Stomach (tissue), 4 donors: ENCODE results near the gene LRIT2.

Experiments
- EP300 ChIP-seq: sonication (generic); formaldehyde crosslinking; IDR thresholded peaks from one replicate; pipeline ENCODE4 v1.6.1; 2017; ENCODE audit warnings: antibody characterized with exemption
- TF ChIP-seq, protein P1 (sequence below), 7 experiments: fragments of 450-650 bp in 4 of 7; fragments of 200-600 bp in 3 of 7; sonication (generic) in 3 of 7; IDR thresholded peaks; one replicate each; pipeline ENCODE4 v1.5.1; 2016 to 2019; ENCODE audit warnings: antibody characterized with exemption in 7 of 7, control low read depth in 2 of 7, mild to moderate bottlenecking in 1 of 7

DNA sequence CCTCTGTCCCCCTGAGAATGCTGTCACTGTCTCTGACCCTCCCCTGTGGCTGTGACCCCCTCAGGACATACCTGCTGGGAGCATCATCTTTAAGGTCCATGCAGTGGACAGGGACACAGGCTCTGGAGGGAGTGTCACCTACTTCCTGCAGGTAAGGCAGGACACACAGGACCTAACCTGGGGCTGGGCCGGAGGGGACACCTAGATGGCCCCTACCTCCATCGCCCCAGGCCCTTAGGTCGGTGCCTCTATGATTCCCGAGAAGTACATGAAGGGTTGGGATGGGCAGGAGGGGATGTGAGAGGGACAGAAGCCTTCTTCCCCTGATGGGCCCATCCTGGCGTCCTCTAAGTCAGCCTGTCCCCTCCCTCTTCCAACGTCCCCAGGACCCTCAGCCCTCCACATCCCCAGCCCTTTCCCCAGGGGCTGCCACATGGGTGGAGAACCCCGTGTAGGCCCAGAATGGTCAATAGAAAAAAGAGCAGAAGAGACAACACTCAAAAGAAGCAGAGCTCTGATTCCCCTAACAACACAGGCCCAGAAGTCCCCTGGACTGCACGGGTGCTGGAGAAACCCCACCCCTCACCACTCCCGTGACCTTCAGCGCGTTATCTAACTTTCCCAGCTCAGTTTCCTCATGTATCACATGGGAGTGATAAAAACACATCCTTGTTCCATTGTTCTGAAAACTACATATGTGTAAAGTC is 24.7 kb downstream of the LRIT2 start:
- TF ChIP-seq EP300, result no peak
- TF ChIP-seq, protein P1, sequence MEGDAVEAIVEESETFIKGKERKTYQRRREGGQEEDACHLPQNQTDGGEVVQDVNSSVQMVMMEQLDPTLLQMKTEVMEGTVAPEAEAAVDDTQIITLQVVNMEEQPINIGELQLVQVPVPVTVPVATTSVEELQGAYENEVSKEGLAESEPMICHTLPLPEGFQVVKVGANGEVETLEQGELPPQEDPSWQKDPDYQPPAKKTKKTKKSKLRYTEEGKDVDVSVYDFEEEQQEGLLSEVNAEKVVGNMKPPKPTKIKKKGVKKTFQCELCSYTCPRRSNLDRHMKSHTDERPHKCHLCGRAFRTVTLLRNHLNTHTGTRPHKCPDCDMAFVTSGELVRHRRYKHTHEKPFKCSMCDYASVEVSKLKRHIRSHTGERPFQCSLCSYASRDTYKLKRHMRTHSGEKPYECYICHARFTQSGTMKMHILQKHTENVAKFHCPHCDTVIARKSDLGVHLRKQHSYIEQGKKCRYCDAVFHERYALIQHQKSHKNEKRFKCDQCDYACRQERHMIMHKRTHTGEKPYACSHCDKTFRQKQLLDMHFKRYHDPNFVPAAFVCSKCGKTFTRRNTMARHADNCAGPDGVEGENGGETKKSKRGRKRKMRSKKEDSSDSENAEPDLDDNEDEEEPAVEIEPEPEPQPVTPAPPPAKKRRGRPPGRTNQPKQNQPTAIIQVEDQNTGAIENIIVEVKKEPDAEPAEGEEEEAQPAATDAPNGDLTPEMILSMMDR (IDR thresholded peaks at IDR 0.05), result no peak
